Activated CD4-positive, alpha-beta T cell treated with anti-CD3 and anti-CD28 coated beads, Interleukin-2, amount 10 ng/mL, durations not matched to agents 24 days and 14 days (primary cell): ENCODE results near the gene CD300LF. TPM values are rescaled to one million over a fixed set of nuclear protein-coding genes. Genes with fewer than 3 reads are reported as not detected.

Source experiments
- DNase-seq: peaks from one replicate; pipeline ENCODE4 v3.0.0; 2022
- H3K27ac Mint-ChIP-seq: one replicate; pipeline ENCODE4 v1.8.0; 2022; ENCODE audit warnings: mild to moderate bottlenecking, mixed read lengths
- H3K27me3 Mint-ChIP-seq: one replicate; pipeline ENCODE4 v1.8.0; 2022; ENCODE audit warnings: mixed read lengths
- H3K36me3 Mint-ChIP-seq: one replicate; pipeline ENCODE4 v1.8.0; 2022; ENCODE audit warnings: low read depth, mild to moderate bottlenecking, mixed read lengths
- H3K4me1 Mint-ChIP-seq: one replicate; pipeline ENCODE4 v1.8.0; 2021; ENCODE audit warnings: mixed read lengths
- H3K4me3 Mint-ChIP-seq: one replicate; pipeline ENCODE4 v1.8.0; 2022; ENCODE audit warnings: mild to moderate bottlenecking, moderate library complexity, mixed read lengths
- H3K9me3 Mint-ChIP-seq: one replicate; pipeline ENCODE4 v1.8.0; 2021; ENCODE audit warnings: mixed read lengths
- intact Hi-C: fragments of 100-400 bp; cut with micrococcal nuclease; formaldehyde crosslinking; loops from one replicate; pipeline ENCODE4 v1.15.1; 2023
- total RNA-seq: library from RNA; stranded (reverse); gene quantifications from 2 replicates; pipeline ENCODE4 v1.2.3, GENCODE V29; 2022

CD300LF gene
- total RNA-seq, 1 donor from 2014 or later, result not detected

DNA sequence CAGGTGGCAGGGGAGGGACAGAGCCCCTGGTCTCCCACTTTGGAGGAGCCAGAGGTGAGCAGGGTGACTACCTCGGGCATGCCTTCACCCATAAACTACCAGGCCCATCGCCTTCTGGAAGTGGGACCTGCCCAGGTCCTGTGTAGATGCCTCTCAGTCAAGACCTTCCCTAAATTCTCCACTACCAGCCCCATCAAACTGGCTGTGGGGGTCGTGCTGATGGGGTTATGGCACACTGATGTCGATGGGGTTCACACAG is 18.6 kb upstream of the CD300LF start:
- Mint-ChIP-seq H3K27ac (no peak overlapping the region), H3K27me3 (peaks cover 8% of the 10 kb centered on the region), H3K9me3 (no peaks in the 10 kb centered on the region), H3K4me3 (no peak overlapping the region), H3K4me1 (peaks cover 23% of the 10 kb centered on the region), H3K36me3 (no peaks in the 10 kb centered on the region)
- intact Hi-C loops, result no loop called here
- no peak for DNase-seq

GRCh38 chr17:74730491-74731346 is 18.0 kb upstream of the CD300LF start:
- peak; percentile 85 for DNase-seq
- intact Hi-C loops, result no loop called here
- Mint-ChIP-seq H3K9me3 (no peaks in the 10 kb centered on the region), H3K4me1 (peaks cover 21% of the 10 kb centered on the region), H3K27me3 (peaks cover 6% of the 10 kb centered on the region), H3K4me3 (peak overlapping the region; percentile 18), H3K36me3 (no peaks in the 10 kb centered on the region), H3K27ac (peak overlapping the region; percentile 74)

DNA sequence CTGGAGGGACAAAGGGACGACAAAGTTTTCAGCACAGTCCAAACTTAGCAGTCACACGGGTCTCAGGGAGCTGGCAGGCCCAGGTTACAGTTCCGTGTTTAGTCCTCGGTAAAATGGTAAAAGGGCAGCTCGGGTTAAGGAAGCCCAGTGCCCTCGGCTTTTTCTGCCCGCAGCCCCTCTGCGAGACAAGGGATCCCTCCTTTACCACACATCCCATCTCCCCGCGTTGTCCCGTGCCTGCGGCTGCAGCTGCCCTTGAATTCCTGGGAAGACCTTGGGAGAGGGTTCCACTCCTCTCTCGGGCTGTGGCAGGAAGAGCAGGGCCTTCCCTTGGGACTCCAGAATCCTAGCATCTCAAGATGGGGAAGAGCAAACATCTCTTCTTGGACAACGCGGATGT is 17.1 kb upstream of the CD300LF start:
- Mint-ChIP-seq H3K27ac (peak overlapping the region; percentile 12), H3K4me1 (peaks cover 20% of the 10 kb centered on the region), H3K27me3 (peaks cover 4% of the 10 kb centered on the region), H3K9me3 (no peaks in the 10 kb centered on the region), H3K36me3 (no peaks in the 10 kb centered on the region), H3K4me3 (no peak overlapping the region)
- DNase-seq, result no peak
- intact Hi-C loops, result no loop called here

- H3K9me3 Mint-ChIP-seq, result no peaks in the 10 kb centered on the region
- H3K27me3 Mint-ChIP-seq, result peaks cover 4% of the 10 kb centered on the region
Observed at GRCh38 chr17:74729368-74729767, 16.6 kb upstream of the CD300LF start.

GRCh38 chr17:74728702-74729075 is 16.0 kb upstream of the CD300LF start:
- Mint-ChIP-seq H3K4me3 (no peak overlapping the region), H3K9me3 (no peaks in the 10 kb centered on the region), H3K36me3 (no peaks in the 10 kb centered on the region), H3K27me3 (peaks cover 8% of the 10 kb centered on the region), H3K27ac (no peak overlapping the region), H3K4me1 (peaks cover 12% of the 10 kb centered on the region)
- DNase-seq, result no peak
- intact Hi-C loops, result no loop called here

More at GRCh38 chr17:74729368-74729767, 16.6 kb upstream of the CD300LF start:
- no peak for DNase-seq
- H3K27ac Mint-ChIP-seq, result no peak overlapping the region
- H3K36me3 Mint-ChIP-seq, result no peaks in the 10 kb centered on the region
- intact Hi-C loops, result no loop called here
- H3K4me1 Mint-ChIP-seq, result peaks cover 15% of the 10 kb centered on the region
- no peak overlapping the region for H3K4me3 Mint-ChIP-seq

GRCh38 chr17:74728033-74728701 is 15.4 kb upstream of the CD300LF start:
- H3K9me3 Mint-ChIP-seq, result no peaks in the 10 kb centered on the region
- H3K27me3 Mint-ChIP-seq, result peaks cover 8% of the 10 kb centered on the region
- H3K4me3 Mint-ChIP-seq, result no peak overlapping the region
- H3K36me3 Mint-ChIP-seq, result no peaks in the 10 kb centered on the region
- intact Hi-C loops, result no loop called here
- no peak for DNase-seq
- H3K27ac Mint-ChIP-seq, result no peak overlapping the region
- peaks cover 12% of the 10 kb centered on the region for H3K4me1 Mint-ChIP-seq

DNA sequence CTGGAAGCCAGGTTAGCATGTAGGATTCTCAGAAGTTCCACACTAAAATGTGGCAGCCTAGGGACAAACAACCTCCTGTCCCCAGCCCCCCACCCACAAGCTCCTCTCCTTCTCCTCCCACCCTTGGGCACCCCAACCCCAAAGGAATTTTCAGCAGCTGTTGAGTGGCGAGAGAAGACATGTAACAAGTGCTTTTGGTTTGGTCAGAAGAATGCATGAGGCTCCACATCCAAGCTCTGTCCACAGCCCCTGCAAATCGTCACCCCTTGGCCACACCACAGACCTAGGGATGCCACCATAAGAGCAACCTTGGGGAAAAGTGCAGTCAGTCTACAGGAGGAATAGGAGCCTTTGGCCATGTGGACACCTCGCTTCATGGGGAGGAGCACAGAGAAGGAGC is 12.4 kb upstream of the CD300LF start:
- H3K36me3 Mint-ChIP-seq, result no peaks in the 10 kb centered on the region
- no peak overlapping the region for H3K27ac Mint-ChIP-seq
- DNase-seq, result no peak
- H3K4me1 Mint-ChIP-seq, result peaks cover 2% of the 10 kb centered on the region
- intact Hi-C loops, result no loop called here
- H3K4me3 Mint-ChIP-seq, result no peak overlapping the region
- no peaks in the 10 kb centered on the region for H3K9me3 Mint-ChIP-seq
- H3K27me3 Mint-ChIP-seq, result peaks cover 27% of the 10 kb centered on the region

DNA sequence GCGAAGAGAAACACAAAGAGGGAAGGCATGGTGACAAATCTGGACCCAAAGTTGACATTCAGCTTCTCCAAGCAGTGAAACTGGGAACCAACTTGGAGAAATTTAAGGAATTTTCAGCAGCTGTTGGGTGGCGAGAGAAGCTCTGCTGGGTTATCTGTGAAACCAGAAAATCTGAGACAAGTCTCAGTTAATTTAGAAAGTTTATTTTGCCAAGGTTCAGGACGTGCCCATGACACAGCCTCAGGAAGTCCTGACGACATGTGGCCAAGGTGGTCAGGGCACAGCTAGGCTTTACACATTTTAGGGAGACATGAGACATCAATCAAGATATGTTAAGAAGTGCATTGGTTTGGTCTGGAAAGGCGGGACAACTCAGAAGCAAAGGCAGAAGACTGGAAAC is 11.2 kb upstream of the CD300LF start:
- intact Hi-C loops, result no loop called here
- Mint-ChIP-seq H3K27ac (no peak overlapping the region), H3K9me3 (no peaks in the 10 kb centered on the region), H3K27me3 (peaks cover 31% of the 10 kb centered on the region), H3K4me3 (no peak overlapping the region), H3K36me3 (no peaks in the 10 kb centered on the region), H3K4me1 (no peaks in the 10 kb centered on the region)
- no peak for DNase-seq

DNA sequence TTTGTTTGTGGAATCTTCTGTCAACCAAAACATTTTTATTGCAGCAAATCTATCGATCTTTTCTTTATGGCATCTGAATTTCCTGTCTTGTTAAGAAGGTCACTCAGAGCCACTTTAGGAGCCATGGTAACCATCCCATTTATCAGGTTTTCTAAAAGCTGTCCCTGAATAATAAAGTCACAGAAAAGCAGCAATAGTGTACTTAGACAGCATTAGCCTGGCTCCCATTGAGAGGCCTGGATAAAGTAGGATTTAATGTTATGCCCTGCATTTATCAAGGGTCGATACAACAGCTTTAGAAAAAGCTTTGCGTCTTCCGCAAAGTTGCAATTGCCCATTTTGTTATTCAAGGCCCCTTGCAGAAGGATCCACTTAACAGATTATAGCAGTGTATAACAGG is 10.1 kb upstream of the CD300LF start:
- H3K4me1 Mint-ChIP-seq, result no peaks in the 10 kb centered on the region
- intact Hi-C loops, result no loop called here

GRCh38 chr17:74720506-74720905 is 7.8 kb upstream of the CD300LF start:
- no peaks in the 10 kb centered on the region for H3K4me1 Mint-ChIP-seq
- DNase-seq, result no peak
- H3K9me3 Mint-ChIP-seq, result no peaks in the 10 kb centered on the region
- intact Hi-C loops, result no loop called here
- no peak overlapping the region for H3K4me3 Mint-ChIP-seq
- H3K36me3 Mint-ChIP-seq, result no peaks in the 10 kb centered on the region
- H3K27ac Mint-ChIP-seq, result no peak overlapping the region
- H3K27me3 Mint-ChIP-seq, result peaks cover 49% of the 10 kb centered on the region

More for the DNA sequence above, 10.1 kb upstream of the CD300LF start:
- H3K36me3 Mint-ChIP-seq, result no peaks in the 10 kb centered on the region
- DNase-seq, result no peak
- H3K9me3 Mint-ChIP-seq, result no peaks in the 10 kb centered on the region
- peaks cover 39% of the 10 kb centered on the region for H3K27me3 Mint-ChIP-seq
- no peak overlapping the region for H3K27ac Mint-ChIP-seq
- H3K4me3 Mint-ChIP-seq, result no peak overlapping the region

- no peak overlapping the region for H3K27ac Mint-ChIP-seq
- H3K9me3 Mint-ChIP-seq, result no peaks in the 10 kb centered on the region
- no peaks in the 10 kb centered on the region for H3K36me3 Mint-ChIP-seq
- intact Hi-C loops, result no loop called here
- H3K4me3 Mint-ChIP-seq, result no peak overlapping the region
- H3K4me1 Mint-ChIP-seq, result peaks cover 6% of the 10 kb centered on the region
- H3K27me3 Mint-ChIP-seq, result peaks cover 50% of the 10 kb centered on the region
- no peak for DNase-seq
Observed at GRCh38 chr17:74715144-74715543, 2.4 kb upstream of the CD300LF start.

DNA sequence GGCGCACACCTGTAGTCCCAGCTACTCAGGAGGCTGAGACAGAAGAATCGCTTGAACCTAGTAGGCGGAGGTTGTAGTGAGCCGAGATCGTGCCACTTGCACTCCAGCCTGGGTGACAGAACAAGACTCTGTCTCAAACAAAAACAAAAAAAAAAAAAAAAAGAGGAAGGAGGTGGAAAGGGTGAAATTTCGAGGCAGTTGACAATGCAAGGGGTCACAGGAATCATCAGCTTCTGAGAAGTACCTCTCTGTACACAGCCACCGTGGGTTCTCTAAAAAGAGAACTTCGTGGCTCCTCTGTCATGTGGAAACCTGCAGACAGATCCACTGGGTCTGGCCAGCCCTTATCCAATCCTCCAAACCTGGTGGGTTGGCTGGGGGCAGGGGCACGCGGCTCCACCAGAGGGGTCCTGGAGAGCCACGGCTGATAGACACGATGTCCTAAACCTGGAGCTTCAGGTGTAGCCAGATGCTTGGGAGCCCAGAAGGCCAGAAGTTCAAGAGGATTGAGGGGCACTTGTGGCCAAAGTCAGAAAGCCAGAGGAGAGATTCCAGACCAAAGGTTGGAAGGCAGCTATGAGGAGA is 540 bp upstream of the CD300LF start:
- peaks cover 41% of the 10 kb centered on the region for H3K27me3 Mint-ChIP-seq
- H3K4me1 Mint-ChIP-seq, result peaks cover 6% of the 10 kb centered on the region
- intact Hi-C loops, result no loop called here
- H3K27ac Mint-ChIP-seq, result no peak overlapping the region
- no peaks in the 10 kb centered on the region for H3K9me3 Mint-ChIP-seq
- no peak for DNase-seq
- no peak overlapping the region for H3K4me3 Mint-ChIP-seq
- H3K36me3 Mint-ChIP-seq, result no peaks in the 10 kb centered on the region

DNA sequence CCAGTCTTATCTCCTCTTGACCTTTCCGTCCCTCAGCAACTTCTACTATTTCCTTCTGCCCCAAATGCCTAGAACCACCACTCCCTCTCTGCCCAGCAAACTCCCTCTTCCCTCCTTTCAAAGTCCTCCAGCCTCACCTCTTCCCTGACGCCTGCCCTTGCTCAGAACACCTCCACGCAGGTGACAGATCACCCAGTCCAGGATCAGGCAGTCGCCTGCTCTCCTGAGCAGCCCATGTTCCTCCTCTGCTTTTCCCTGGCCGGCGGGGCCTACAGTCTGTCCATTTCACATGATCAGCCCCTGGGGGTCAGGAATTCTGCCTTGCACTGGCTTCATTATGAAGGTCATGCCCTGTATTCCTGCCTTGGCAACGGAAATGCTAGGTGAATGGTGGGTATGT is 422 bp downstream of the CD300LF start:
- Mint-ChIP-seq H3K9me3 (no peaks in the 10 kb centered on the region), H3K4me3 (no peak overlapping the region), H3K36me3 (no peaks in the 10 kb centered on the region), H3K4me1 (peaks cover 6% of the 10 kb centered on the region), H3K27ac (no peak overlapping the region), H3K27me3 (peaks cover 36% of the 10 kb centered on the region)
- no peak for DNase-seq
- intact Hi-C loops, result no loop called here

DNA sequence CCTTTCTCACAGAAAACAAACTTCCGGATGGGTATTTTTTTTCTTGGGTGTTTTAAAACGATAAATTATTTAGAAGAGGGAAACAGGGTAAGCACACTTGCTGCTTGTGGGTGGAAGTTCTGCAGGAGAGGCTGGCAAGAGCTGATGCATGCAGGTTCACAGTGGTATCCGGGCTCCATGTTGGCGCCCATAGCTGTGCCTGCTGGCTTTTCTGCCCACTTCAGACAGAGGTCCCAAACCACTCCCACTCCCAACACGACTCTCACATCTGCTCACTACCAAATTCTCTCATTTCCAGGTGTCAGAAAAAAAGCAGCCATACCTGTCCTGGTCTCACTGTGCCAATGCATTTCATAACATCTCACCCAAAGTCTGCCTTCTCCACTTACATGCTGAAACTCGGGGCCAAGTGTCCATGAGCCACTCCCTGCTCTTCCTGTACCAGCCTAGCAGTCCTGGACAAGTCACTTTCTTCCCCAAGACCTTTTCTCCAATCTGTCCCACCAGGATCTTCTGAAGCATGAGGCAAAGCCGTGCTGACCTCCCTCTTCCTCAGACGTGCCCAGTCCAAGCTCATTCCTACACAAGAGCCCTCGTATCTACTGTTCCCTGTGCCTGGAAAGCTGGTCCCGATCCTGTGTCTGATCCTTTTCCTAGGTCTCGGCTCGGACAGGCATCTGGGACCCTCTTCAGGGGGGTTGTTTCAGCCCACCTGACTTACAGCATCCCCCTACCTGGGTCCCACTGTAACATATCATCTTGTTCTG is 1.5 kb downstream of the CD300LF start:
- Mint-ChIP-seq H3K4me1 (peaks cover 6% of the 10 kb centered on the region), H3K27ac (no peak overlapping the region), H3K27me3 (peaks cover 33% of the 10 kb centered on the region), H3K36me3 (no peaks in the 10 kb centered on the region), H3K4me3 (no peak overlapping the region), H3K9me3 (no peaks in the 10 kb centered on the region)
- no peak for DNase-seq
- intact Hi-C loops, result no loop called here
